HG03565 (cell line): Measurements from ENCODE around the gene FETUB.
"Not testable (repeated sequence)": the region's sequence is repeated elsewhere in the genome, so short reads cannot be mapped to it uniquely, and the experiment has no call there.

ENCODE experiments used
- ATAC-seq: cut with Tn5 transposase; IDR thresholded peaks from one replicate; pipeline ENCODE4 v1.9.1; 2021; ENCODE audit warnings: mild to moderate bottlenecking, moderate library complexity; ENCODE audit not compliant: unreplicated experiment

The FETUB gene

DNA sequence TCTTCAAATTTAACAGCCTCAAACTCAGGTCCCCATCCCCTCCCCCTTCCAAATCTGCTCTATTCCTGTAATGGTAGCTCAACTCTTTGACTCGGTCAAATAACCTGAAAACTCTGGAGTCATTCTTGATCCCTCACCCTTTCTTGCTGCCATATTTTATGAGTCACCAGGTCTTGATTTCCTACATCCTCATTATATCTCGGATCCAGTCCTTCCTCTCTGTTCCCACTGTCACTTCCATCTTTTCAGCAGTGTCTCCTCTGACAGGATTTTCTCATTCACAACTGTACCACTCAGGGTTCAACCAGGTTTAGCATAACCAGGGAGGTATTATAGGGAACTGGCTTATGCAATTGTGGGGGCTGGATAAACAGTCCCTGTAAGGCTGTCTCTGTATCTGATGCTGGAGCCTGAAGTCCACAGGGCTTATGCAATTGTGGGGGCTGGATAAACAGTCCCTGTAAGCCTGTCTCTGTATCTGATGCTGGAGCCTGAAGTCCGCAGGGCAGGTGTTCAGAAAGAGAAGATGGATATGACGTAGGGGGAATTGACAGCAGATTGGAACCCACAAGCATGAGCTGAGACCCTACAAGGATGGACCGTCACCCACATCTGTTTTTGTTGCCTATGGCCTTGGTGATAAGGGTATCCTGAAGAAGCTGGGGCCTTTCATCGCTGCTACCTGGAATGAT is 9.1 kb upstream of the FETUB start:
- no peak for ATAC-seq

DNA sequence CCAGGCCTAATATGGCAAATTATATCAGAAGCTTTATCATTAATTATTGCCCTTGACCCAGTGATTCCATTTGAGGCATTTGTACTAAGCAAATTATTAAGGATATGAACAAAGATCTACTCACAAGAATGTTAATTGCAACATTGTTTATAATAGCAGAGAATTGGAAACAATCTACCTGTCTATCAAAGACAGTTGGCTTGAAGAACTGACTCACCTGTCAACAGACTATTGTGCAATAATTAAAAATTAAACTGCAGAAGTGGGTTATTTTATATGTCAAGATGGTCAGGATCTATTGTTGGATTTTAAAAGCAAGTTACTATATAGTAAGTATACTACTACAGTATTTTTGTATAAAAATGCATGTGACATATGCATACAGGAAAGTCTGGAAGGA is 6.7 kb upstream of the FETUB start:
- no peak for ATAC-seq

DNA sequence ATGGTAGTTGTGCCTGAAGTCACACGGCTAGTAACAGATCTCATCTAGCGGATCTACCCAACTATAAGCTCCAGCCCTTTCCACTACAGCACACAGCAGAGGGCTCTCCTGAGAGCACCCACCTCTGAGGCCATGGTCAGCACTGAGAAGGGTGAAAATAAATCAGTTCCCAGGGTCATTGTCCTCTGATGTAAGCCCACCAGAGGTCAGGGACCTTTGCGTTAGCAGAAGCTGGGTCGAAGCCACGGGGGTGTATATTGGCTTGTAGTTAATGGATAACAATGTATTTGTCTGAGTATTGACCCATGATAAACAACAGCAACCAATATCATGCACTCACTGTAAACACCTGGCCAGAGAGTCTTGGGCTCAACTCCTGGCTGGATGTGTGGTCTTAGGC is 6.0 kb upstream of the FETUB start:
- not testable (repeated sequence) for ATAC-seq

DNA sequence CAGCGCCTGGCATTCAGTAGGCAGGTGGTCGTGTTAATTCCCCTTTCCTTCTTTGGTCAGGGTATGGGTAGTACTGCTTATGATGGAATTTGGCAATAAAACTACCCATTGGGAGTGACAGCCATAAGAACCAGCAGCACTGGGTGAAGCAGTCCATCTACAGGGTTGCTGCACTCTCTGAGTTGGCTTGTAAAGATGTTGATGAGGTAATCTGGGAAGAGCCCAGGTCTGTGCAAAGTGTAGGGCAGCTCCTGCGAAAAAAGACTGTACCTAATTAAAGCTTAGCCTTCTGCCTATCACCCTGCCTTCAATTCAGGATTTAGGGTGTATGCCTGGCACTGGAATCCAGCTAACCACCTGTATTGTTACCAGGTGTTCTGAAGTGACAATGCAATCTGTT is 4.7 kb upstream of the FETUB start:
- ATAC-seq = no peak

DNA sequence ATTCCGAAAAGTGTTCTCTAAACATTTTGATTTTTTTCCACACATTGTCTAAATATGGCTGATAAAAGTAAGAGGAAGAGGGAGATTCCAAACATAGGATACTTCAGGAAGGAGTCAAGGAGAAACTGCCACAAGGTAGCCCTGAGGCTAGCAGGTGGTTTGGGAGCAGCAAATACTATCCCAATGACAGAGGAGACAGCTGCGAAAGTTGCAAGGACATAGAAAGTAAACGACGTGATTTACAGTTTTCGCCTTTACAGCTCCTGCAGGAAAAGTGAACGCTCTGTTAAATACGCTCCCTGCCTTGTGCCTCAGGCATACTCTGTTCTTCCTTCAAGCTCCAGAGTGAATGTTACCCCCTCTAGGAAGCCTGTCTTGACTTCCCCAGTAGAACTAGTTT is 3.7 kb upstream of the FETUB start:
- no peak for ATAC-seq

DNA sequence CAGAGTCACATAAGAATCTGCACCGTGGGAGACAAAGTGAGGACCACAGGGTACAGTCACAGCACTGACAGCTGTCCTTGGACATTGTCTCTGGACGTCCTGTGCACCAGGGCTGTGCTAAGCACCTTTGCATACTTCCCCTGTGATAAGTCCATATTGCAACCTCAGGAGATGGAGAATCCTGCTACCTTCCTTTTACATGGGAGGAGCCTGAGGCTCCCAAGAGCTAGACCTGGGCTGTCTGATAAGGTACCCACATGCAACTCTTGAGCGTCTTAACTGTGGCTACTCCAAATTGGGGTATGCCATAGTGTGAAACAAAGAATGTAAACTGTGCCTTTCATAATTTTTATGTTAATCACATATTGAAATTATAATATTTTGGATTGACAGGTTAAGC is 2.5 kb upstream of the FETUB start:
- no peak for ATAC-seq

DNA sequence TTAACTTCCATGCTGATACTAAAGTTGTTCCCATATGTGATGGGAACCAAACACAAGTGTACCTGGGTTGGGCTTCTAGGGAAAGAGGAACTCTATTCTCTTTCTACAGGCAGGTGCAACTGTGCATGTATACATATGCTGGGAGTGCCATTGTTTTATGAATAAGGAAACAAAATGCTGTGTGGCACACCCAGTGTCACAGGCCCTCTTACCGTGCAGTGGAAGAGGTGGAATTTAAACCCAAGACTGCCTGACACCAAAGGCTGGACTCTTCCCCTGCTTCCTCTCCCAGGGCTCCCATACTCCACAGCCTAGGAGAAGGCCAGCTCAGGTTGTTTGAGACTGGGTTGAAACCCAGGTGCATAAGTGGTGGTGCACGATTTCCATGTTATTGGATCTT is 1.9 kb upstream of the FETUB start:
- ATAC-seq = no peak

DNA sequence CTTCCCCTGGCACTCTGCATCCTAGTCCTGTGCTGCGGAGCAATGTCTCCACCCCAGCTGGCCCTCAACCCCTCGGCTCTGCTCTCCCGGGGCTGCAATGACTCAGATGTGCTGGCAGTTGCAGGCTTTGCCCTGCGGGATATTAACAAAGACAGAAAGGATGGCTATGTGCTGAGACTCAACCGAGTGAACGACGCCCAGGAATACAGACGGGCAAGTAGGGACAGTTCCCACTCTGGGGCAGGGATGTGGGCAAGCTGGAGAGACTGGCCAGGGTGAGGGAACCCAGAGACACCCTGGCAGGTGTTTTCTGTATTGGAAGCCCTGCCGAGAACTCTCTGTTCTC is 247 bp downstream of the FETUB start:
- no peak for ATAC-seq

DNA sequence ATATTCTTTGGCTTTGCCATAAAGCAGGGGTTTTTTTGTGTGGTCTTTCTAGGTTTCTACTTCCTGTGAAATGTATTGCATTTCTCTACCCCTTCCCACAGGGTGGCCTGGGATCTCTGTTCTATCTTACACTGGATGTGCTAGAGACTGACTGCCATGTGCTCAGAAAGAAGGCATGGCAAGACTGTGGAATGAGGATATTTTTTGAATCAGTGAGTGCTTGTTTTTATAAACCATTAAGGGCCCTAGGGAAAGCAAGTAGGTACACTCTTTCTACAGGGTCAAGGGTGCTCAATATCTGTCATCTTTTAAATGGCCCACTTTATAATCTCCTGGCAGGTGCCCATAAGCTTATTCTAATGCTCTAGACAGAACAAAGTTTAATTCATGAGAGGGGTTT is 730 bp downstream of the FETUB start:
- ATAC-seq = no peak

DNA sequence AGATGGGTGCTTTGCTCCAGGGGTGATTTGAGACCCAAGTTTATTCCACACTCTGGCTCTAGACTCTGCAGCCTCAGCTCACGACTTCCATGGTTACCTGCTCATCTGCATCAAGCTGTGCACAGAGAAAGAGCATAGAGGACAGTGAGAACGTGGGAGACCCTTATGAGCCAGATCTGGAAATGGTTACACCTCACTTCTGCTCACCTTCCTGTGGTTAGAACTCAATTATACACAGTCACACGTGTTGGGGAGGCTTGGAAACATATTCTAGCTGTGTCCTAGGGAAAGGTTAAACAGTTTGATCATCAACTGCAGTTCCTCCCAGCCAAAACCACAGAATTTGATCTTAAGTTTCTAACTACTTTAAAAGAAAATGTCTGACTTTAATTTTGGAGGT is 1.8 kb downstream of the FETUB start:
- ATAC-seq = no peak

DNA sequence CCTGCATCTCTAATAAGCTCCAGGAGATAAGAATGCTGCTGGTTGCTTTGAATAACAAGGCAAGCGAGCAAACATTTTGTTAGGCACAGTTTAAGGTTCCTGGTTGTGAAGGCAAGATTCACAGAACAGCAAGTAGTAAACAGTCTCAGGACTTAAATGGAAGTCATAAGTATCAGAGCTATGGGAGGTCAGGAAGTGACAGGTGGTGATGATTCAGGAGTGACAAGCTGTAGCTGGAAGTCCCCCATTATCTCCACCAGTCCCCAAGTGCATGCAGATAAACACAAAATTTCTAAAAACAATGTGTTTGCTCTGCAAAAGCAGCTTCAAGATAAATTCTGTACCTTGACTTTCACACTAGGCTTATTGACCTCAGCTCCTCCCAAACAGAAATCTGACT is 3.3 kb downstream of the FETUB start:
- ATAC-seq = no peak

DNA sequence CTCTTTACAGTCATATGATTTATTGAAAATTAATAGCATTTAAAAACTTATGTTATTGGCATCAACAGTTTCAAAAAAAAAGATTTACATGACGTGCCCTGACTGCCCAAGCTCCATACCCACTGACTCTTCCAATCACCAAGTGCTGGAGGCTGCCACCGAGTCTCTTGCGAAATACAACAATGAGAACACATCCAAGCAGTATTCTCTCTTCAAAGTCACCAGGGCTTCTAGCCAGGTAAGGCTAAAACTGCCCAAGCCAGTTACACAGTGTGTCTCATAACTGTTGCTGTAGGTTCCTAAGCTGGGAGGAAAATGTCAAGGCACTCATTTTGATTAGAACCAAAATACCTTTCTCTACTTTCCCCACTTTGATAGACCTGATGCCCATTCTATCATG is 4.5 kb downstream of the FETUB start:
- ATAC-seq = no peak

DNA sequence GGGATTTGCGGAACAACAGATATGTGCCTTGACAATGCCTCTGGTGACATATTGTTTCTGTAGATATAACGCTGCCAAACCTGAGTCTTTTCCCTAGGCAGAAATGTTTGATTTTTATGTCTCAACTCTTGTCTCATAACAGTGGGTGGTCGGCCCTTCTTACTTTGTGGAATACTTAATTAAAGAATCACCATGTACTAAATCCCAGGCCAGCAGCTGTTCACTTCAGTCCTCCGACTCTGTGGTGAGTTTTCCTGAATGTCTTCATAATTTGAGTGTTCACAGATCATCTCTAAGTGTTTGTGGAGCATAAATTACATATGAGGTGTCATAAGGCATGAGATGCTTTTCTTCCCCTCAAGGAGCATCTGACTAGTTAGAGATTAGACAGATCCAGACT is 5.9 kb downstream of the FETUB start:
- ATAC-seq = no peak

DNA sequence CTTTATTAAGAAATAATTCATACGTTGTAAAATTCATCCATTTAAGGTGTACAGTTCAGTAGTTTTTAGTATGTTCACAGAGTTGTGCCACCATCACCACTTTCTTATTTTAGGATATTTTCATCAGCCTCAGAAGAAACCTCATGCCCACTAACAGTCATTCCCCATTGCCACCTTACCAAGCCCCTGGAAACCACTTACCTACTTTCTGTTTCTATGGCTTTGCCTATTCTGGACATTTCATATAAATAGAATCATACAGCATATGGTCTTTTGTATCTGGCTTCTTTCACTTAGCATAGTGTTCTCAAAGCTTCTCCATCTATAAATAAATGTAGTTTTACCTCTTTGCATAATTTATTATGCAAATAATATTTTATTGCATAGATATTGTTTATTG is 6.6 kb downstream of the FETUB start:
- no peak for ATAC-seq

DNA sequence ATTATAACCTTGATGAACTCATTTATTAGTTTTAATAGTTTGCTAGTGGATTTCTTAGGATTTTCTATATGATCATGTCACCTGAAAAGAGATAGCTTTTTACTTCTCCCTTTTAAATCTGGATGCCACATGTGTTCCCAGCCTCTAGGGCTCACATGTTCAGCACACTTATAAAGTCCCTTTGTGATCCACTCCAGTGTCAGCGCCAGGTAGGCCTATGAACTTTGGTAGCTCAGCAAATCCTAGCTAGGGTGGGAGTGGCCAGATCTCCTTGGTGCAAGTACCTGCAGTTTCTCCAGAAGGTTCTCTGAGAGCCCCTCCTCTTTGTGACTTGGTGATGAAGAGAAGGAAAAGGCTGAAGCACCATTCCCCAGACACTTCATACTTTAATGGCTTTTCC is 8.7 kb downstream of the FETUB start:
- ATAC-seq = no peak

DNA sequence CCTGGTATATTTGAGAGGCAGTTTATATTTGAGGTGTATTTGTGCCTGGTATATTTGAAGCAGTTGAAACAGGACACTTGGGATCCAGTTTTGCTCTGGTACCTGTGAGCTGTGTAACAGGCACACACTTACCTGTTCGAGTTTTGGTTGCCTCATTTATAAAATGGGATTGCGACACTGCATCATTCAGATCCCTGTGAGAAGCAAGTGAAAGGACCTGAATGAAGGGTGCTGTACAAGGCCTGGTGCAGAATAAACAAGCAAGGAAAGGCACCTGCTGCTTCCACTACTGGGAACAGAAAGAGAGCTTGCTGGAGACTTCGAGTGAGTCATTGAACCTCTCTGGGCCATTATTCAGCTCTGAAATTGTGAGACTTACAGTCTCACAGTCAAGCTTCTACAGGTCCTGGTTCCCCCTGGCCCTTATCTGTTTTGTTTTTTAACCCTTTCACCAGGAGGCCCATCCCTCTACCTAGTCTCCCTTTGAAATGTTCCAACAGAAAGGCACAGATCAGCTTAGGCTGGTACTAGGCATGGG is 11.5 kb downstream of the FETUB start:
- ATAC-seq = no peak

DNA sequence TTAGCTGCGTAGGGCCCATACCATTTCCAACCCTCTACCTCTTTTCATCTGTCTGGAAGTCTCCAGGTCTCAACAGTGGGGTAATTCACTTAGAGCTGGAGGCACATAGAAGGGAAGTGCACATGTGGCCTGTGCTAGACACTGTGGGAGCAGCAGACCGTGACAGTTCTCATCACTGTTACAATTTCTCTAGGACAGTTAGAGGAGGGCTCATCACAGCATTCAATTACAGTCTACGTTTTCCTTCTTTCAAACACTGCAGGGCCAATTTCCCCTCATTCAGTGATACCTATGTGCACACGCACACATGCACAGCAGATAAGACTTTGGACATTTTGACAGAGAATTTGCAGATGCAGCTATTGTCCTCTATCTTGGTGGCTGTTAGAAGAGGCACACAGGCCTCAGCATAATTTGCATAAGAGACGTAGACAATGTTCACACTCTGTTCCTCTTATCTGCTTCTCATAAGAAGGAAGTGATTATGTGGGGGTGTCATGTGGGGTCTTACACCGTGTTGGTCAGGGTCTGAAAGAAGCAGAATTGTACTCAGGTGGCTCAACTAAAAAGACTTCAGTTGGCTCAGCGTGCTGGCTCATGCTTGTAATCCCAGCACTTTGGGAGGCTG is 13.0 kb downstream of the FETUB start:
- peak; percentile 79 for ATAC-seq

DNA sequence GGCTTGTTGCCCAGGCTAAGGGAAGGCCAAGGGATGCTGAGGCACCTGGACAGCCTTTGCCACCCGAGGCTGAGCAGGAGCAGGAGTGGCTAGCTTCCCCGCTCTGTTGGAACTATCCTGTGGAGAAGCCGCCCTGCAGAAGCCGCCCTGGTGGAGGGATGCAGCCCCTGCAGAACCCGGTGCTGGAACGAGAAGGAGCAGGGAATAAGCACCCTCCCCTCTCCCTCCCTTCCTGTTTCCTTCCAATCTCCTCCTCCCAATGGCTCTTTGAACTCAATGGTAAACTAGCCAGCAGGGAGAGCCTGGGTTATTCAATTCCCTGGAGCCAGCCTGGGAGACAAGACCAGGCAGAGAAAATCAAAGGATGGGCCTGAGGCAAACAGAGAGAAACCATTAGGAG is 13.8 kb downstream of the FETUB start:
- ATAC-seq = no peak

DNA sequence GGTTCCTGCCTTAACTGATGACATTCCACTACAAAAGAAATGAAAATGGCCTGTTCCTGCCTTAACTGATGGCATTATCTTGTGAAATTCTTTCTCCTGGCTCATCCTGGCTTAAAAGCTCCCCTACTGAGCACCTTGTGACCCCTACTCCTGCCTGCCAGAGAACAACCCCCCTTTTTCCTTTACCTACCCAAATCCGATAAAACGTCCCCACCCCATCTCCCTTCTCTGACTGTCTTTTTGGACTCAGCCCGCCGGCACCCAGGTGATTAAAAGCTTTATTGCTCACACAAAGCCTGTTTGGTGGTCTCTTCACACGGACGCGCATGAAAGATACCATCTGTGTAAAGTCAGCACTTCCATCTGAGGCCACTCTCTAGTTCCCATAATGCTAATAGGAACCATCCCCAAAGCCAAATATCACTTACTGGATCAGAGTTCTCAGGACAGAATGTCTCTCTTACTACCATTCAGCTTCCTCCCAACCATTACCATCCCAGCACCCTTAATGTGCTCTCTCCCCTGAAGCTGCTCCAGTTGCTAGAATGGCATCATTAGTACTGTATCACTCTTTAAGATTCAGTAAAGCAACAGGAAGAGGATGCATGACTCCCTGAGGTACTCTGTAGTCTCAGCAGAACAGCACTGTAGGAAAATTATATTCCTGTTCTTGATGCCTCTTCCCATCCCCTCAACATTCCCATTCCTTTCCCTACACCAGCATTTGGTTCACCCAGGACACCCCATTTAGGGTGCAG is 23.3 kb downstream of the FETUB start:
- no peak for ATAC-seq

DNA sequence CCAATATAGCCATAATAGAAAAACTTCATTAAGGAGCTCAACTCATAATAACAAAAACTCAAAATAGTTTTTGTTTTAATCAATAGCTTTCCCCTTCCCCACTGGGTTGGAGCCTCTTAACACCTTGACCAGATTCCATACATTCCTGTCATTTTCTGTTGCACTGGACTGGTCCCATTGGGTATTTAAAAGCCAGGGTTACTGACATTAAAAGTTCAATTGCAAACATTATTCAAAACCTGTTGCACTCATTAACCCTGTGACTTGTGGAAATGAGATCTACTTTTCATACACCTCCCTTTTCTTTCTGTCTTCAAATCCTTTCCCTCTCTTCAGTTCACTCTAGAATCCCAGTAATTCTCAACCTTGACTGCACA is 23.9 kb downstream of the FETUB start:
- no peak for ATAC-seq

DNA sequence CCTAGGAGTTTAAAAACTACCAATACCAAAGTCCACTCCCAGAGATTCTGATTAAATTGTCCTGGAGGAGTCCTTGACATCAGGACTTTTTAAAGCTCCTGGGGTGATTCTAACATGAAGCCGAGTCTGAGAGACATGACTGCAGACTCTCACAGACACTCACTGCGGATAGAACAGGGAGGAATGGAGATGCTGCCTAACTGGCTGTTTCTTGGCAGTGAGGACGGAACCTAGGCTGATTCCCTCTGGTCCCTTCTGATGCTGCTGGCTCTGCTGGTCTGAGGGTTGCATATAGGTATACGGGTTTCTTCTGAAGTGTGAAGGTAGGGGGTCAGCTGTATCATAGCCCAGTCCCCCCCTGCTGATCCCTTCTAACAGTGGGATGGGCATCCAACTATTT is 24.3 kb downstream of the FETUB start:
- ATAC-seq = no peak

DNA sequence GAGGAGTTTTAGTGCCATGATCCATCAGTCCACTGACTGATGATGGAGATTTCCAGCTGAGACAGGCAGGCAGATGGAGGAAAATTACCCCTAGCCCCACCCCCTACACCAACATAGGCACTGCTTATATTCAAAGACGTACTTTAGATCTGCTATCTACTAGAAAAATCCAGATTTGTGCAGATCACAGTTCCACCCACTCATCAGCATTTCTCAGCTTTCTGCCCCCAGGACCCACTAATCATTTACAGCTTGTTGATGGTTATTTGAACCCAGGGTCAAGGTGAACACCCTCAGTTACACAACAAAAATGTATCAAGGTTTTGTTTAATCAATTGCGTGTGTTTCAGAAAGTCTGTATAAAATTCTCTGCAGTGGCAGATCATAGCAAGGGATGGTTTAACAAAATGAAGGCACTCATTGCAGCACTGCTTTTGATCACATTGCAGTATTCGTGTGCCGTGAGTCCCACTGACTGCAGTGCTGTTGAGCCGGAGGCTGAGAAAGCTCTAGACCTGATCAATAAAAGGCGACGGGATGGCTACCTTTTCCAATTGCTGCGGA is 25.5 kb downstream of the FETUB start, which contains the start of gene HRG:
Gene HRG, plus strand, starts transcription at position 390 of the 564 bp plus-strand sequence. Its CDS starts 18 bp downstream, at position 408.
- ATAC-seq = no peak
